HepG2 (cell line): ENCODE results near the gene DYNC2I2. TPM values are rescaled to one million over a fixed set of nuclear protein-coding genes. Genes with fewer than 3 reads are reported as not detected.

Experiments
- ATF7-NPFF ChIP-seq: sonication (generic); formaldehyde crosslinking; IDR thresholded peaks from 2 replicates; pipeline ENCODE4 v1.8.1; 2023; ENCODE audit warnings: mild to moderate bottlenecking, low read depth, missing genetic modification reagents, moderate library complexity
- BCL6 ChIP-seq: IDR thresholded peaks from 2 replicates; pipeline ENCODE4 v1.6.1; 2016; ENCODE audit warnings: missing genetic modification reagents, missing compliant biosample characterization
- CEBPG ChIP-seq: IDR thresholded peaks from 2 replicates; pipeline ENCODE4 v1.6.1; 2016
- DMTF1 ChIP-seq: sonication (generic); formaldehyde crosslinking; IDR thresholded peaks from 2 replicates; pipeline ENCODE4 v1.4.0; 2020; ENCODE audit warnings: mild to moderate bottlenecking, missing genetic modification reagents
- GATAD1 ChIP-seq: IDR thresholded peaks from 2 replicates; pipeline ENCODE4 v1.6.1; 2016; ENCODE audit warnings: missing genetic modification reagents, missing compliant biosample characterization
- GPN1 ChIP-seq: sonication (generic); formaldehyde crosslinking; IDR thresholded peaks from 2 replicates; pipeline ENCODE4 v1.5.1; 2020; ENCODE audit warnings: missing genetic modification reagents, borderline replicate concordance
- GZF1 ChIP-seq: sonication (generic); formaldehyde crosslinking; IDR thresholded peaks from 2 replicates; pipeline ENCODE4 v1.5.1; 2020; ENCODE audit warnings: mild to moderate bottlenecking, missing genetic modification reagents
- IKZF4 ChIP-seq: sonication (generic); formaldehyde crosslinking; IDR thresholded peaks from 2 replicates; pipeline ENCODE4 v1.5.1; 2020; ENCODE audit warnings: borderline replicate concordance, mild to moderate bottlenecking, low read depth, missing genetic modification reagents; ENCODE audit errors: not compliant biosample characterization
- JARID2 ChIP-seq: sonication (generic); formaldehyde crosslinking; IDR thresholded peaks from 2 replicates; pipeline ENCODE4 v1.8.1; 2023; ENCODE audit warnings: missing genetic modification reagents, inconsistent platforms; ENCODE audit not compliant: insufficient replicate concordance
- KAT2B ChIP-seq: fragments of 150-350 bp; IDR thresholded peaks from 2 replicates; pipeline ENCODE4 v1.6.1; 2014; ENCODE audit warnings: low read depth, low read length, borderline replicate concordance
- PHB2 ChIP-seq: fragments of 450-650 bp; IDR thresholded peaks from 2 replicates; pipeline ENCODE4 v1.6.1; 2018; ENCODE audit not compliant: partially characterized antibody
- PRPF4 ChIP-seq: fragments of 200-400 bp; formaldehyde crosslinking; IDR thresholded peaks from 2 replicates; pipeline ENCODE4 v1.6.1; 2016; ENCODE audit warnings: low read length, low read depth; ENCODE audit not compliant: poor library complexity, severe bottlenecking
- PTBP1 ChIP-seq: fragments of 200-400 bp; formaldehyde crosslinking; IDR thresholded peaks from 2 replicates; pipeline ENCODE4 v1.6.1; 2018; ENCODE audit warnings: low read length, low read depth; ENCODE audit not compliant: poor library complexity, severe bottlenecking
- RAD51 ChIP-seq: fragments of 450-650 bp; IDR thresholded peaks from 2 replicates; pipeline ENCODE4 v1.6.1; 2016; ENCODE audit warnings: borderline replicate concordance
- SP5 ChIP-seq: IDR thresholded peaks from 2 replicates; pipeline ENCODE4 v1.6.1; 2016; ENCODE audit warnings: low read depth, borderline replicate concordance
- ZNF10 ChIP-seq: sonication (generic); formaldehyde crosslinking; IDR thresholded peaks from 2 replicates; pipeline ENCODE4 v1.4.0; 2020; ENCODE audit warnings: mild to moderate bottlenecking, low read depth, missing genetic modification reagents, borderline replicate concordance
- ZNF280D ChIP-seq: sonication (generic); formaldehyde crosslinking; IDR thresholded peaks from 2 replicates; pipeline ENCODE4 v1.5.1; 2020; ENCODE audit warnings: mild to moderate bottlenecking, missing genetic modification reagents
- ZNF34 ChIP-seq: sonication (generic); formaldehyde crosslinking; IDR thresholded peaks from 2 replicates; pipeline ENCODE4 v1.4.0; 2020; ENCODE audit warnings: mild to moderate bottlenecking, missing genetic modification reagents, borderline replicate concordance
- ZNF367 ChIP-seq: sonication (generic); formaldehyde crosslinking; IDR thresholded peaks from 2 replicates; pipeline ENCODE4 v1.4.0; 2020; ENCODE audit warnings: missing genetic modification reagents, borderline replicate concordance
- ZNF430 ChIP-seq: sonication (generic); formaldehyde crosslinking; IDR thresholded peaks from 2 replicates; pipeline ENCODE4 v1.9.0; 2021; ENCODE audit warnings: mild to moderate bottlenecking, missing genetic modification reagents
- ZNF501 ChIP-seq: sonication (generic); formaldehyde crosslinking; IDR thresholded peaks from 2 replicates; pipeline ENCODE4 v1.5.1; 2020; ENCODE audit warnings: mild to moderate bottlenecking, moderate library complexity, missing genetic modification reagents
- ZNF549 ChIP-seq: sonication (generic); formaldehyde crosslinking; IDR thresholded peaks from 2 replicates; pipeline ENCODE4 v1.5.0; 2020; ENCODE audit warnings: missing genetic modification reagents
- ZNF703 ChIP-seq: sonication (generic); formaldehyde crosslinking; IDR thresholded peaks from 2 replicates; pipeline ENCODE4 v1.5.1; 2020; ENCODE audit warnings: missing genetic modification reagents, mild to moderate bottlenecking, moderate library complexity, borderline replicate concordance
- ZNF776 ChIP-seq: sonication (generic); formaldehyde crosslinking; IDR thresholded peaks from 2 replicates; pipeline ENCODE4 v1.4.0; 2020; ENCODE audit warnings: mild to moderate bottlenecking, missing genetic modification reagents
- ZNF788 ChIP-seq: sonication (generic); formaldehyde crosslinking; IDR thresholded peaks from 2 replicates; pipeline ENCODE4 v1.5.0; 2020; ENCODE audit warnings: mild to moderate bottlenecking, missing genetic modification reagents, borderline replicate concordance
- polyA plus RNA-seq, 8 experiments: library from polyadenylated mRNA; depleted of rRNA in 3 of 8; stranded (reverse) in 7 of 8; unstranded in 1 of 8; fragments of >200 nt; fragmentation: Illumina TruSeq in 4 of 8; extraction: Trizol in 4 of 8; gene quantifications; 2 replicates each; pipeline versions ENCODE4 v1.2.1 to v1.2.3, GENCODE V29; 2011 to 2016; ENCODE audit warnings: low read depth in 4 of 8, missing spikeins in 1 of 8, mixed read lengths in 1 of 8; ENCODE audit not compliant: insufficient read depth in 1 of 8
- total RNA-seq, 5 experiments: library from RNA; depleted of rRNA; stranded (reverse); fragments of >200 nt; fragmentation: Illumina TruSeq; extraction: Trizol; gene quantifications; 2 replicates each; pipeline ENCODE4 v1.2.3, GENCODE V29; 2016; ENCODE audit warnings: low read depth in 1 of 5

DYNC2I2 gene
- total and polyA plus RNA-seq, 2 of the 13 experiments (the other 11 are each of a cell fraction or from before 2014, with no cell fraction given) = 13.7 to 40.2 TPM

GRCh38 chr9:128656416-128657343, at the start of gene DYNC2I2 (continued):
- no peak for TF ChIP-seq DMTF1 (CRISPR knock-in tag)
- TF ChIP-seq GPN1 (CRISPR knock-in tag) = no peak
- no peak for TF ChIP-seq PHB2
- TF ChIP-seq IKZF4 (CRISPR knock-in tag) = peak; percentile 48
- TF ChIP-seq ZNF501 (CRISPR knock-in tag) = peak; percentile 95
- TF ChIP-seq ZNF788 (CRISPR knock-in tag) = peak; percentile 90
- 0 out of 2 replicates have a peak, but pooled peaks have one; percentile 60 for TF ChIP-seq GZF1
- no peak for TF ChIP-seq ZNF549 (CRISPR knock-in tag)
- 0 out of 2 replicates have a peak, but pooled peaks have one; percentile 70 for TF ChIP-seq ZNF703 (CRISPR knock-in tag)
- TF ChIP-seq BCL6 (CRISPR knock-in tag) = no peak; the same call in 1 of the 2 replicates
- TF ChIP-seq ZNF34 = peak; percentile 71; the same call in 1 of the 2 replicates
- TF ChIP-seq RAD51 = no peak
- no peak for TF ChIP-seq PTBP1
- peak; percentile 85 for TF ChIP-seq ZNF280D (CRISPR knock-in tag)
- TF ChIP-seq CEBPG (CRISPR knock-in tag) = no peak; the same call in 1 of the 2 replicates
- TF ChIP-seq ATF7-NPFF (CRISPR knock-in tag) = peak; percentile 69; the same call in 1 of the 2 replicates
- no peak for TF ChIP-seq ZNF430
- peak; percentile 72 for TF ChIP-seq JARID2 (CRISPR knock-in tag)
- TF ChIP-seq SP5 = peak; percentile 58; the same call in 1 of the 2 replicates
- no peak for TF ChIP-seq ZNF10
- TF ChIP-seq ZNF776 (CRISPR knock-in tag) = no peak; the same call in 1 of the 2 replicates
- TF ChIP-seq ZNF367 = no peak
- TF ChIP-seq GATAD1 (CRISPR knock-in tag) = peak; percentile 80
- TF ChIP-seq PRPF4 = no peak
- TF ChIP-seq KAT2B = no peak
